ENCODE measurements around the gene CMTM2. TPM values are rescaled to one million over a fixed set of nuclear protein-coding genes. Genes with fewer than 3 reads are reported as not detected.

The CMTM2 gene
- total RNA-seq, 1 donor from 2014 or later: not detected

- Histone ChIP-seq H3K4me1 (ENCODE audit: insufficient read depth, low read length) (peaks cover 26% of the 10 kb centered on the region), H3K9me3 (ENCODE audit: insufficient read depth, low read depth, low read length) (no peaks in the 10 kb centered on the region), H3K79me2 (ENCODE audit: insufficient read depth, low read length) (no peaks in the 10 kb centered on the region), H3K9ac (ENCODE audit: low read length) (no peak overlapping the region), H3K27ac (ENCODE audit: low read depth, low read length) (peak overlapping the region; percentile 79), H3K27me3 (ENCODE audit: insufficient read depth, low read length) (no peaks in the 10 kb centered on the region), H3K4me2 (ENCODE audit: low read length) (peak overlapping the region; percentile 71), H2AFZ (ENCODE audit: low read depth, low read length) (no peak overlapping the region), H3K36me3 (ENCODE audit: insufficient read depth, low read length) (peaks cover 2% of the 10 kb centered on the region), H4K20me1 (ENCODE audit: insufficient read depth, low read length) (no peaks in the 10 kb centered on the region), H3K4me3 (ENCODE audit: insufficient read depth, low read depth, low read length) (no peak overlapping the region)
- peaks cover 3% of the 10 kb centered on the region for H3K27me3 Mint-ChIP-seq (ENCODE audit: low read depth, unreplicated experiment)
- no peak for TF ChIP-seq CTCF (IDR thresholded peaks at IDR 0.05; ENCODE audit: insufficient read depth, low read depth, low read length)
- no peak for TF ChIP-seq EZH2 (IDR thresholded peaks at IDR 0.05; ENCODE audit: insufficient read depth, low read length)
- no peak overlapping the region for H3K4me3 Mint-ChIP-seq (ENCODE audit: unreplicated experiment)
- peak; percentile 80 for DNase-seq (ENCODE audit: low read depth)
- H3K4me1 Mint-ChIP-seq (ENCODE audit: low read depth, unreplicated experiment): peaks cover 26% of the 10 kb centered on the region
- peak overlapping the region; percentile 0 for H3K27ac Mint-ChIP-seq (ENCODE audit: unreplicated experiment)
- H3K9me3 Mint-ChIP-seq (ENCODE audit: unreplicated experiment): no peaks in the 10 kb centered on the region
- peaks cover 11% of the 10 kb centered on the region for H3K36me3 Mint-ChIP-seq (ENCODE audit: low read depth, unreplicated experiment)
- no peak for FAIRE-seq
These were observed 10.1 kb upstream of the CMTM2 start for GRCh38 chr16:66569131-66569530.

- peak overlapping the region; percentile 71 for H3K4me2 ChIP-seq (ENCODE audit: low read length)
- H2AFZ ChIP-seq (ENCODE audit: low read depth, low read length): no peak overlapping the region
- H3K9me3 ChIP-seq (ENCODE audit: insufficient read depth, low read depth, low read length): no peaks in the 10 kb centered on the region
- peaks cover 2% of the 10 kb centered on the region for H3K36me3 ChIP-seq (ENCODE audit: insufficient read depth, low read length)
- no peaks in the 10 kb centered on the region for H3K27me3 ChIP-seq (ENCODE audit: insufficient read depth, low read length)
- FAIRE-seq (no peak), DNase-seq (ENCODE audit: low read depth) (peak; percentile 76)
- no peak overlapping the region for H3K9ac ChIP-seq (ENCODE audit: low read length)
- no peaks in the 10 kb centered on the region for H4K20me1 ChIP-seq (ENCODE audit: insufficient read depth, low read length)
- no peaks in the 10 kb centered on the region for H3K79me2 ChIP-seq (ENCODE audit: insufficient read depth, low read length)
- Mint-ChIP-seq H3K36me3 (ENCODE audit: low read depth, unreplicated experiment) (peaks cover 9% of the 10 kb centered on the region), H3K27ac (ENCODE audit: unreplicated experiment) (no peak overlapping the region), H3K4me3 (ENCODE audit: unreplicated experiment) (no peak overlapping the region), H3K9me3 (ENCODE audit: unreplicated experiment) (no peaks in the 10 kb centered on the region), H3K27me3 (ENCODE audit: low read depth, unreplicated experiment) (peaks cover 5% of the 10 kb centered on the region), H3K4me1 (ENCODE audit: low read depth, unreplicated experiment) (peaks cover 23% of the 10 kb centered on the region)
- peaks cover 23% of the 10 kb centered on the region for H3K4me1 ChIP-seq (ENCODE audit: insufficient read depth, low read length)
- TF ChIP-seq EZH2 (IDR thresholded peaks at IDR 0.05; ENCODE audit: insufficient read depth, low read length): no peak
- TF ChIP-seq CTCF (IDR thresholded peaks at IDR 0.05; ENCODE audit: insufficient read depth, low read depth, low read length): no peak
- H3K27ac ChIP-seq (ENCODE audit: low read depth, low read length): peak overlapping the region; percentile 79
- H3K4me3 ChIP-seq (ENCODE audit: insufficient read depth, low read depth, low read length): no peak overlapping the region
These were observed 9.3 kb upstream of the CMTM2 start for GRCh38 chr16:66569827-66570405.

- H3K9me3 Mint-ChIP-seq (ENCODE audit: unreplicated experiment): no peaks in the 10 kb centered on the region
These were observed 6.9 kb upstream of the CMTM2 start for GRCh38 chr16:66572356-66572755.

More at GRCh38 chr16:66572356-66572755, 6.9 kb upstream of the CMTM2 start:
- no peak overlapping the region for H2AFZ ChIP-seq (ENCODE audit: low read depth, low read length)
- H3K4me2 ChIP-seq (ENCODE audit: low read length): no peak overlapping the region
- H3K4me3 ChIP-seq (ENCODE audit: insufficient read depth, low read depth, low read length): no peak overlapping the region
- no peak overlapping the region for H3K9ac ChIP-seq (ENCODE audit: low read length)
- H3K27me3 Mint-ChIP-seq (ENCODE audit: low read depth, unreplicated experiment): peaks cover 13% of the 10 kb centered on the region
- no peak overlapping the region for H3K27ac Mint-ChIP-seq (ENCODE audit: unreplicated experiment)
- H3K36me3 ChIP-seq (ENCODE audit: insufficient read depth, low read length): no peaks in the 10 kb centered on the region
- FAIRE-seq (no peak), DNase-seq (ENCODE audit: low read depth) (no peak)
- no peaks in the 10 kb centered on the region for H3K27me3 ChIP-seq (ENCODE audit: insufficient read depth, low read length)
- TF ChIP-seq CTCF (IDR thresholded peaks at IDR 0.05; ENCODE audit: insufficient read depth, low read depth, low read length) (no peak), EZH2 (IDR thresholded peaks at IDR 0.05; ENCODE audit: insufficient read depth, low read length) (no peak)
- H3K9me3 ChIP-seq (ENCODE audit: insufficient read depth, low read depth, low read length): no peaks in the 10 kb centered on the region
- H3K27ac ChIP-seq (ENCODE audit: low read depth, low read length): no peak overlapping the region
- H3K79me2 ChIP-seq (ENCODE audit: insufficient read depth, low read length): no peaks in the 10 kb centered on the region
- H3K4me1 Mint-ChIP-seq (ENCODE audit: low read depth, unreplicated experiment): peaks cover 18% of the 10 kb centered on the region
- H4K20me1 ChIP-seq (ENCODE audit: insufficient read depth, low read length): no peaks in the 10 kb centered on the region
- no peak overlapping the region for H3K4me3 Mint-ChIP-seq (ENCODE audit: unreplicated experiment)
- H3K36me3 Mint-ChIP-seq (ENCODE audit: low read depth, unreplicated experiment): peaks cover 6% of the 10 kb centered on the region
- peaks cover 21% of the 10 kb centered on the region for H3K4me1 ChIP-seq (ENCODE audit: insufficient read depth, low read length)
